ENCODE data around the gene APBA2.

GRCh38 chr15:28919201-28919635 is 33.4 kb downstream of the APBA2 start:
- TF ChIP-seq CTCF (optimal IDR thresholded peaks at IDR 0.05 in 1 of 3, IDR thresholded peaks at IDR 0.05 in 1 of 3, conservative IDR thresholded peaks at IDR 0.05 in 1 of 3; ENCODE audit: extremely low read depth in 1 of 3, insufficient read depth in 2 of 3, low read length in 3 of 3) (no peak), EZH2 (IDR thresholded peaks at IDR 0.05; ENCODE audit: low read length) (no peak)
